C4-2B (cell line): ENCODE data around the gene C10orf90.

Experiments
- CTCF ChIP-seq: fragments of 450-650 bp; conservative IDR thresholded peaks from 2 replicates; pipeline ENCODE4 v1.5.1; 2017; ENCODE audit warnings: mild to moderate bottlenecking
- ZFX ChIP-seq: fragments of 450-650 bp; IDR thresholded peaks from 2 replicates; pipeline ENCODE4 v1.6.1; 2017

GRCh38 chr10:126650161-126650560 lies 20.3 kb downstream of the C10orf90 start:
- TF ChIP-seq CTCF (no peak), ZFX (no peak)
